Endothelial cell of umbilical vein (primary cell): ENCODE data around the gene GRWD1. TPM values are rescaled to one million over a fixed set of nuclear protein-coding genes. Genes with fewer than 3 reads are reported as not detected.

ENCODE experiments used
- BruUV-seq: library from RNA; stranded (reverse); fragments of 400-500 nt; replicated peaks from 2 replicates; lab custom pipeline; 2021; lab: Mats Ljungman, UMichigan
- CTCF ChIA-PET: fragments of 300-600, 350-600 bp; sonication (Branson Sonifier 250); formaldehyde crosslinking; loops from one replicate; lab custom pipeline; 2021; ENCODE audit warnings: antibody characterized with exemption, inconsistent platforms; lab: Charles Lee
- POLR2A ChIA-PET: fragments of 300-600, 350-600 bp; sonication (Branson Sonifier 250); formaldehyde crosslinking; loops from one replicate; lab custom pipeline; 2021; ENCODE audit warnings: antibody characterized with exemption, inconsistent platforms; lab: Charles Lee
- DNase-seq: peaks from one replicate; pipeline ENCODE4 v3.0.0-alpha.2; 2011; ENCODE audit warnings: low read depth, low spot score
- FAIRE-seq: peaks from 2 replicates; lab custom pipeline; 2011; peaks lifted over from hg19 to GRCh38; lab: Jason Lieb, UNC
- H2AFZ ChIP-seq: 2 replicates; pipeline ENCODE4 v1.6.0; 2012; ENCODE audit warnings: low read depth, low read length, control low read depth, inconsistent platforms
- H3K27ac ChIP-seq: 2 replicates; pipeline ENCODE4 v1.5.1; 2011; ENCODE audit warnings: low read depth, mild to moderate bottlenecking, control low read depth, low read length, moderate library complexity; ENCODE audit not compliant: insufficient read depth
- H3K27me3 ChIP-seq, 2 experiments: 2 replicates each; pipeline versions ENCODE4 v1.6.0 to v1.6.1; 2011; ENCODE audit warnings: low read length in 2 of 2, mixed read lengths in 1 of 2; ENCODE audit not compliant: control insufficient read depth in 2 of 2, insufficient read depth in 2 of 2
- H3K36me3 ChIP-seq, 2 experiments: 2 replicates in 1 of 2; 3 replicates in 1 of 2; pipeline ENCODE4 v1.5.1; 2011; ENCODE audit warnings: low read length in 2 of 2, mild to moderate bottlenecking in 1 of 2, moderate library complexity in 1 of 2; ENCODE audit not compliant: control insufficient read depth in 2 of 2, insufficient read depth in 2 of 2; ENCODE audit errors: extremely low read depth in 1 of 2
- H3K4me1 ChIP-seq: 3 replicates; pipeline ENCODE4 v1.5.1; 2011; ENCODE audit warnings: mild to moderate bottlenecking, low read length; ENCODE audit not compliant: control insufficient read depth, insufficient read depth; ENCODE audit errors: extremely low read depth
- H3K4me2 ChIP-seq: 2 replicates; pipeline ENCODE4 v1.6.1; 2011; ENCODE audit warnings: low read length, control low read depth, mixed read lengths; ENCODE audit not compliant: insufficient read depth
- H3K4me3 ChIP-seq, 3 experiments: fragments of 200-600 bp in 1 of 3; sonication (generic), shearing (Covaris generic) in 1 of 3; replicated peaks in 1 of 3; 2 replicates each; pipeline ENCODE4 v1.5.1; 2011 to 2016; ENCODE audit warnings: control low read depth in 3 of 3, low read length in 3 of 3, mild to moderate bottlenecking in 2 of 3, inconsistent platforms in 1 of 3, low read depth in 1 of 3, moderate library complexity in 1 of 3; ENCODE audit not compliant: insufficient read depth in 1 of 3
- H3K79me2 ChIP-seq: 2 replicates; pipeline ENCODE4 v1.6.0; 2012; ENCODE audit warnings: low read length, inconsistent platforms; ENCODE audit not compliant: control insufficient read depth, insufficient read depth
- H3K9ac ChIP-seq: replicated peaks from 2 replicates; pipeline ENCODE3; 2011; ENCODE audit warnings: low read length, control low read depth; ENCODE audit not compliant: insufficient read depth; ENCODE audit errors: extremely low read depth
- H3K9me1 ChIP-seq: replicated peaks from 3 replicates; pipeline ENCODE4 v1.6.0; 2011; ENCODE audit warnings: mild to moderate bottlenecking, low read length; ENCODE audit not compliant: control insufficient read depth, insufficient read depth; ENCODE audit errors: extremely low read depth
- H3K9me3 ChIP-seq: replicated peaks from 2 replicates; pipeline ENCODE4 v1.5.1; 2012; ENCODE audit warnings: low read length, inconsistent platforms; ENCODE audit not compliant: control insufficient read depth, insufficient read depth
- H4K20me1 ChIP-seq: replicated peaks from 2 replicates; pipeline ENCODE3; 2011; ENCODE audit warnings: mild to moderate bottlenecking, low read length; ENCODE audit not compliant: control insufficient read depth, insufficient read depth; ENCODE audit errors: extremely low read depth
- EZH2 ChIP-seq: IDR thresholded peaks from 2 replicates; pipeline ENCODE4 v1.6.1; 2012; ENCODE audit warnings: borderline replicate concordance, low read depth, mild to moderate bottlenecking, moderate library complexity, low read length, inconsistent platforms; ENCODE audit not compliant: severe bottlenecking
- FOS ChIP-seq: IDR thresholded peaks from 2 replicates; pipeline ENCODE4 v1.6.1; 2011; ENCODE audit warnings: mild to moderate bottlenecking, low read length, moderate library complexity, borderline replicate concordance; ENCODE audit not compliant: insufficient read depth
- GATA2 ChIP-seq: IDR thresholded peaks from 2 replicates; pipeline ENCODE4 v1.7.0; 2011; ENCODE audit warnings: low read depth, mild to moderate bottlenecking, moderate library complexity, mixed read lengths, low read length; ENCODE audit not compliant: insufficient read length, insufficient read depth
- JUN ChIP-seq: IDR thresholded peaks from 2 replicates; pipeline ENCODE4 v1.6.1; 2011; ENCODE audit warnings: borderline replicate concordance, low read depth; ENCODE audit not compliant: insufficient read length, insufficient read depth
- POLR2A ChIP-seq: IDR thresholded peaks from 2 replicates; pipeline ENCODE4 v1.6.1; 2012; ENCODE audit warnings: low read depth, mild to moderate bottlenecking, control low read depth, low read length
- POLR2AphosphoS5 ChIP-seq: IDR thresholded peaks from 2 replicates; pipeline ENCODE4 v1.6.1; 2012; ENCODE audit warnings: low read depth, mild to moderate bottlenecking, control low read depth, low read length, moderate library complexity; ENCODE audit not compliant: insufficient read depth
- dilution Hi-C: fragments of 300-500 bp; cut with MboI; formaldehyde crosslinking; loops from one replicate; pipeline ENCODE4 v1.15.0; 2019; ENCODE audit warnings: low sequenced_read_pairs; ENCODE audit not compliant: extremely low pct_ligation_motif_present
- intact Hi-C: fragments of 100-400 bp; cut with micrococcal nuclease; formaldehyde crosslinking; loops from one replicate; pipeline ENCODE4 v1.10.0; 2022
- polyA plus RNA-seq, 4 experiments: library from polyadenylated mRNA; depleted of rRNA in 3 of 4; stranded (reverse) in 3 of 4; unstranded in 1 of 4; fragments of >200 nt; gene quantifications; 2 replicates each; pipeline versions ENCODE4 v1.2.1 to v1.2.3, GENCODE V29; 2011 to 2012; ENCODE audit warnings: missing spikeins in 1 of 4
- total RNA-seq: library from RNA; stranded (reverse); gene quantifications from 2 replicates; pipeline ENCODE4 v1.2.3, GENCODE V29; 2021
- TF ChIP-seq, protein P1 (sequence below), 2 donors: IDR thresholded peaks; 1 replicate in 1 of 2; 2 replicates in 1 of 2; pipeline ENCODE4 v1.5.1; 2011; ENCODE audit warnings: low read length in 2 of 2, mild to moderate bottlenecking in 2 of 2, moderate library complexity in 2 of 2, control low read depth in 1 of 2, inconsistent platforms in 1 of 2, low read depth in 1 of 2; ENCODE audit not compliant: insufficient read depth in 1 of 2; ENCODE audit errors: extremely low read depth in 1 of 2

Gene GRWD1
- total and polyA plus RNA-seq, 2 donors (not counting 3 experiments of a cell fraction or from before 2014, with no cell fraction given), result 26.3 to 52.7 TPM

DNA sequence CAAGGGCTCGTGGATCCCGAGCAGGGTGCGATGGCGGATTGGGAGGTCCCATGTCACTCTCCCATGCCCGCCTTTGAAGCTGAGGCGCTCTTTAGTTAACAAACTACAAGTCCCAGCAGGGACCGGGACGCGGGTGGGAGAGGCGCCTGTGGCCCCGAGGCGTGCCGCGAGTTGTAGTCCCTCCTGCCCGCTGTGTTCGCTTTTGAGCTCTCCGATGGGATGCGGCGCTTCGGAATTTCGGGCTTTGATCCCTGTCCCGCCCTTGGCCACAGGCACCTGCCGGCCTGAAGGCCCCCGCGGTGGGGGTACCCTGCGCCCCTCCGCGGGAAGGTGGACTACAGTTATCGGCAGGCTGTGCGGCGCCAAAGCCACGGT lies 34.4 kb downstream of the GRWD1 start:
- dilution Hi-C loops, result no loop called here
- DNase-seq, result peak; percentile 35
- no peaks in the 10 kb centered on the region for H4K20me1 ChIP-seq
- TF ChIP-seq JUN, result no peak
- TF ChIP-seq FOS, result no peak
- TF ChIP-seq POLR2A, result peak; percentile 62
- no peak for TF ChIP-seq EZH2
- TF ChIP-seq POLR2AphosphoS5, result peak; percentile 61
- H3K36me3 ChIP-seq, result peaks cover 7 to 31% of the 10 kb centered on the region in 2 experiments
- POLR2A ChIA-PET, result no interaction called here
- peak overlapping the region; percentile 65 for H3K27ac ChIP-seq
- H3K9me1 ChIP-seq, result no peaks in the 10 kb centered on the region
- intact Hi-C loops, result loop anchor here (5.0 kb wide), 1 partner anchor 83 kb away; no protein-coding TSS in a partner anchor
- H3K9ac ChIP-seq, result peak overlapping the region; percentile 74
- H3K4me2 ChIP-seq, result peak overlapping the region; percentile 69
- H3K9me3 ChIP-seq, result no peaks in the 10 kb centered on the region
- H3K4me1 ChIP-seq, result peaks cover 23% of the 10 kb centered on the region
- H3K27me3 ChIP-seq, result no peaks in the 10 kb centered on the region
- no peak for FAIRE-seq
- no peak overlapping the region for H2AFZ ChIP-seq
- no TSS peak for BruUV-seq
- H3K79me2 ChIP-seq, result no peaks in the 10 kb centered on the region
- H3K4me3 ChIP-seq, result peak overlapping the region; percentile 27 to 36 (median 28)
- CTCF ChIA-PET, result interaction anchor here (1.3 to 2.1 kb wide), 5 partner anchors 10 to 108 kb away, joined by 4 to 9 read pairs (median 5); no protein-coding TSS in a partner anchor

DNA sequence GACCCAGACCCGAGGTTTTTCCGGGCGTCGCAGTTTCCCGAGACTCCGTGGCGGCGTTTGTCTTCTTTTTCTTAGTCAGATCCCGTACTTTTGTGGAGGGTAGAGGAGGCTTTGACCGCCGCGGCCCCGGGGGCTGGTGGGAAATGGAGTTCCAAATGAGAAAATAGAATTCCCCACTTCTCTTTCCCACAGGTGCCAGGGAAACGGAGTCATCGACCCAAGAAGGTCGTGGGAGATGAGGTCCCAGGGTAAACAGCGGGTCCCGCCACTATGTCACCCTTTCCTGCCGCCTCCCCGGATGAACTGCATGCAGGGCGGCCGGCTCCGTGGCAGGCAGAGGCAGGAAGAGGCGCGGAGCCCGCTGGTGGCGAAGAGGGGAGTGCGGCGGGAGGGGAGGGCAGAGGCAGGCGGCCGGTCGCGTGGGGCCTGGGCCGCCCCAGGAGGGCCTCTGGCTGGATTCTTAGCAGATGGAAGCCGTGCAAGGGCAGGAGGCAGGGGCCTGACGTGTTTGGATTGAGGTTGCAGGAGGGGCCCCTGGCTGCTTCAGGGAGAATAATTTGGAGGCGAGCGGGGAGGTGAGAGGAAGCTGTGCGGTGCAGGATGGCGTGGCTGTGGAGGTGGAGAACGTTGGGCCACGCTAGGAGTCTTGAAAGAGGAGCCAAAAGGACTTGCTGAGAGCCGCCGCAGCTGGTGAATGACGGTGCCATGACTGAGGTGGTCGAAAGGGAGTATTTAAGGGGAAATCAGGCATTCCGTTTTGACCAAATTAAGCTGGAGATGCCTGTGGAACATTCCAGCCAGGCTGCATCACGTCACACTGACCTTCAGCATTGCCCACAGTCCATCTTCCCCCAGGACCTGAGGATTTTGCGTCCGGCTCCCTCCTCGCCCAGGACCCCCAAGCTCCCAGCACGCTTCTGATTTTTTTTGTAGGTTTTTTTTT lies 35.0 kb downstream of the GRWD1 start:
- H4K20me1 ChIP-seq, result no peaks in the 10 kb centered on the region
- intact Hi-C loops, result loop anchor here (5.0 kb wide), 1 partner anchor 84 kb away; no protein-coding TSS in a partner anchor
- TF ChIP-seq EZH2, result no peak
- peak; percentile 11 for TF ChIP-seq POLR2A
- TF ChIP-seq, protein P1, sequence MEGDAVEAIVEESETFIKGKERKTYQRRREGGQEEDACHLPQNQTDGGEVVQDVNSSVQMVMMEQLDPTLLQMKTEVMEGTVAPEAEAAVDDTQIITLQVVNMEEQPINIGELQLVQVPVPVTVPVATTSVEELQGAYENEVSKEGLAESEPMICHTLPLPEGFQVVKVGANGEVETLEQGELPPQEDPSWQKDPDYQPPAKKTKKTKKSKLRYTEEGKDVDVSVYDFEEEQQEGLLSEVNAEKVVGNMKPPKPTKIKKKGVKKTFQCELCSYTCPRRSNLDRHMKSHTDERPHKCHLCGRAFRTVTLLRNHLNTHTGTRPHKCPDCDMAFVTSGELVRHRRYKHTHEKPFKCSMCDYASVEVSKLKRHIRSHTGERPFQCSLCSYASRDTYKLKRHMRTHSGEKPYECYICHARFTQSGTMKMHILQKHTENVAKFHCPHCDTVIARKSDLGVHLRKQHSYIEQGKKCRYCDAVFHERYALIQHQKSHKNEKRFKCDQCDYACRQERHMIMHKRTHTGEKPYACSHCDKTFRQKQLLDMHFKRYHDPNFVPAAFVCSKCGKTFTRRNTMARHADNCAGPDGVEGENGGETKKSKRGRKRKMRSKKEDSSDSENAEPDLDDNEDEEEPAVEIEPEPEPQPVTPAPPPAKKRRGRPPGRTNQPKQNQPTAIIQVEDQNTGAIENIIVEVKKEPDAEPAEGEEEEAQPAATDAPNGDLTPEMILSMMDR (IDR thresholded peaks at IDR 0.05; ENCODE audit: extremely low read depth in 1 of 2, insufficient read depth in 1 of 2, low read depth in 1 of 2, low read length in 2 of 2), result peak in 1 of 2 donors; percentile 5
- no peak for TF ChIP-seq FOS
- TF ChIP-seq POLR2AphosphoS5, result peak; percentile 16
- no peak for TF ChIP-seq GATA2
- H3K79me2 ChIP-seq, result no peaks in the 10 kb centered on the region
- H3K27ac ChIP-seq, result peak overlapping the region; percentile 65
- no peaks in the 10 kb centered on the region for H3K27me3 ChIP-seq
- peak overlapping the region; percentile 27 to 36 (median 28) for H3K4me3 ChIP-seq
- BruUV-seq, result no TSS peak
- no peaks in the 10 kb centered on the region for H3K9me1 ChIP-seq
- dilution Hi-C loops, result no loop called here
- POLR2A ChIA-PET, result interaction anchor here (1.0 kb wide), 1 partner anchor 11 kb away, joined by 3 read pairs; no protein-coding TSS in a partner anchor
- peak overlapping the region; percentile 69 for H3K4me2 ChIP-seq
- FAIRE-seq (peak; percentile 84), DNase-seq (peak; percentile 52)
- CTCF ChIA-PET, result interaction anchor here (1.2 to 2.1 kb wide), 6 partner anchors 9 to 103 kb away, joined by 4 to 9 read pairs (median 5); no protein-coding TSS in a partner anchor
- no peaks in the 10 kb centered on the region for H3K9me3 ChIP-seq
- no peak overlapping the region for H2AFZ ChIP-seq
- H3K4me1 ChIP-seq, result peaks cover 23% of the 10 kb centered on the region
- peak overlapping the region; percentile 74 for H3K9ac ChIP-seq
- H3K36me3 ChIP-seq, result peaks cover under 1 to 24% of the 10 kb centered on the region in 2 experiments
